IPS-NIHi11 (cell line): ENCODE data around the gene ACAD11.
A peak's percentile ranks its signal among the peaks of the same experiment; 100 is the strongest.

Experiments
- DNase-seq: peaks from one replicate; pipeline ENCODE4 v3.0.0; 2012; ENCODE audit warnings: mixed read lengths, low spot score

The ACAD11 gene, protein sequence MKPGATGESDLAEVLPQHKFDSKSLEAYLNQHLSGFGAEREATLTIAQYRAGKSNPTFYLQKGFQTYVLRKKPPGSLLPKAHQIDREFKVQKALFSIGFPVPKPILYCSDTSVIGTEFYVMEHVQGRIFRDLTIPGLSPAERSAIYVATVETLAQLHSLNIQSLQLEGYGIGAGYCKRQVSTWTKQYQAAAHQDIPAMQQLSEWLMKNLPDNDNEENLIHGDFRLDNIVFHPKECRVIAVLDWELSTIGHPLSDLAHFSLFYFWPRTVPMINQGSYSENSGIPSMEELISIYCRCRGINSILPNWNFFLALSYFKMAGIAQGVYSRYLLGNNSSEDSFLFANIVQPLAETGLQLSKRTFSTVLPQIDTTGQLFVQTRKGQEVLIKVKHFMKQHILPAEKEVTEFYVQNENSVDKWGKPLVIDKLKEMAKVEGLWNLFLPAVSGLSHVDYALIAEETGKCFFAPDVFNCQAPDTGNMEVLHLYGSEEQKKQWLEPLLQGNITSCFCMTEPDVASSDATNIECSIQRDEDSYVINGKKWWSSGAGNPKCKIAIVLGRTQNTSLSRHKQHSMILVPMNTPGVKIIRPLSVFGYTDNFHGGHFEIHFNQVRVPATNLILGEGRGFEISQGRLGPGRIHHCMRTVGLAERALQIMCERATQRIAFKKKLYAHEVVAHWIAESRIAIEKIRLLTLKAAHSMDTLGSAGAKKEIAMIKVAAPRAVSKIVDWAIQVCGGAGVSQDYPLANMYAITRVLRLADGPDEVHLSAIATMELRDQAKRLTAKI

DNA sequence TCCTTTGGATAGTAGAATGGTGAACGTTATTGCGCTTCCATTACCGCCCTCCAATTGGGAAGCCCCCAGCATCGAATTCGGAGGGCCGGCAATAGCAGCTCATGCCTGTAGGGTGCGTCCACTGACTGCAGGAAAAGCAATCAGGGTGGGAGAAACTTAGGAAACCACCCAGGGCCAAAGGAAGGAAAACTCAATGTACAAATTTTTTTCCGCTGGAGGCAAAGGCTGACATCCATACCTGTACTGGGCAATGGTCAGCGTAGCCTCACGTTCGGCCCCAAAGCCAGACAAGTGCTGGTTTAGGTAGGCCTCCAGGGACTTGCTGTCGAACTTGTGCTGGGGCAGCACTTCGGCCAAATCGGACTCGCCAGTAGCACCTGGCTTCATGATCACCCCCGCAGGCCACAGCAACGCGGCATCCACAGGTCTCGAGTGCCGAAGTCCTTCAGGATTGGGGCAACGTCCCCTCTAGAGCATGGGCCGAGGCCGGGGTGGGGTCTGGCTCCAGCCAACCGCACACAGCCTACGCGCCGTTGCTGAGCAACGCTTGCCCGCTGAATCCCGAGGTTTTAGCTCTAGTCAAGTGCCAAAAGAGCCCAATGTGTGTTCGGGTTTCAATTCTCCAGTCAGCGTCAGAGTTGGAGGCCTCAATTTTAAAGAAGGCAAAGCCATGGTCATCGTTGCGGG is at the start of gene ACAD11:
TSS of gene ACAD11 (minus strand) at position 445 of the 687 bp plus-strand sequence. CDS start at position 387, 58 bp downstream.
- peak; percentile 78 for DNase-seq

- no peak for DNase-seq
Observed at GRCh38 chr3:132703733-132704132, 44.1 kb upstream of the ACAD11 start.

DNA sequence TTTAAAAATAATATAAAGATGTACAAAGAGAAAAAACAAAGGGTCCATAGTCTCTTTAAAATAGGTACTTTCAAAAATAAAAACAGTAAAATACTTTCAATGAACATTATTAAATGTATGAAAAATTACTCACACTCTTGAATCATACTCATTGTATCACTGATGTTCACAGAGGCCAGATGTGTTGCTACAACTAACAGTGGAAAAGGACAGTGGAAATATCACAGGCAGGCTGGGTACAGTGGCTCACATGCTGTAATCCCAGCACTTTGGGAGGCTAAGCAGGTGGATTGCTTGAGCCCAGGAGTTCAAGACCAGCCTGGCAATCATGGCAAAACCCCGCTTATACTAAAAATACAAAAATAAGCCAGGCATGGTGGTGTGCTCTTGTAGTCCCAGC is 35.8 kb upstream of the ACAD11 start:
- DNase-seq = no peak

DNA sequence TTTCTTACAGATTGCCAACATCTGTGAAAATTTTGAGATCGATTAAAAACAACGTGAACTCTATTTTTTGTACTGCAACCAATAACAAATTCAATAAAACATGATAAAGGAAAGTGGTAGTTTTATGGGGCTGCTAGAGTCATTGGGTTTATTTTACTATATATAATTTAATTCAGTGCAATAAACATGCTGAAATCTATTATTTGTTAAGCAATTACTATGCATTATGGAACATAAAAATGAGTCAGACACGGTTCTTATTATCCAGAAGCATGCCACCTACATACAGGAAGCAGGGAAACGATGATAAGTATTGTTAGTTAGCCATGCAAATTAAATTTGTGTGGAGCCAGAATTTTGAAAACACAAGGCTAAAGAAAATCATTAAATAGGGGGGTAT is 35.4 kb upstream of the ACAD11 start:
- DNase-seq = no peak

DNA sequence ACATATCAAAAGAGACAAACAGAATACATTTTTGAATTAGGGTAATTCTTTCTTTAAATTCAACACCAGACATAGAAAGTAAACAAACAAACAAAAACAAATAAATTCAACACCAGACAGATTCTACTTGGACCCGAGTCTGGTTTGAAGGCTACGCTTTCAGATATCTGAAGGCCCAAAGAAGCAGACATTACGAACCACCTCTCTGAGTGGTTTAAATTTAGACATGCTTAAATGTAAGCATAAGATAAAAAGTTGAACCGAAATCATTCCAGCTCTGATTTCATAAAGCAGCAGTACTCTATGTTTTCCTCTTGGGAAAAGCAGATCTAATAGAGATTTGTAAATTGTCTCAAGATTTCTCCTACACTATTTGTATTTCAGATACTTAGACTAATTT is 30.4 kb upstream of the ACAD11 start:
- DNase-seq = no peak

DNA sequence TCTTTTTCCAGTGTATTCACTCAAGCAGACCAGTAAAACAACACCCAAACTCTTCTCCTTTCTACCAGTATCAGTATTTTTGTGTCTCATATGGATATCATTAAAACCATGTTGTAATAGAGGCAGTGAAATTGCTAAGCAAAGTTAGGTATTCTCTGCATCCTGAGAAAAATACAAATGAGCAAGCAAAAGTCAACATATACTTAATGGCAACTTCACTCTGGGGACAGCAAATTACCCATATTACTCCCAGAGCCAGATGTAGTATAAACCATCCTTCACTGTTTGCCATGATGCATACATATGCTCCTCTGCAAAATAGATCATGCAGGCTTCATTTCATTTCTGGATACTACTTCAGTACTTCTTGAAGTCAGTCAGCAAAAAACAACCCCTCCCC is 22.6 kb upstream of the ACAD11 start:
- no peak for DNase-seq

GRCh38 chr3:132681421-132681820 is 21.8 kb upstream of the ACAD11 start:
- no peak for DNase-seq

GRCh38 chr3:132679911-132680310 is 20.3 kb upstream of the ACAD11 start:
- no peak for DNase-seq

GRCh38 chr3:132675408-132675807 is 15.8 kb upstream of the ACAD11 start:
- DNase-seq = no peak

DNA sequence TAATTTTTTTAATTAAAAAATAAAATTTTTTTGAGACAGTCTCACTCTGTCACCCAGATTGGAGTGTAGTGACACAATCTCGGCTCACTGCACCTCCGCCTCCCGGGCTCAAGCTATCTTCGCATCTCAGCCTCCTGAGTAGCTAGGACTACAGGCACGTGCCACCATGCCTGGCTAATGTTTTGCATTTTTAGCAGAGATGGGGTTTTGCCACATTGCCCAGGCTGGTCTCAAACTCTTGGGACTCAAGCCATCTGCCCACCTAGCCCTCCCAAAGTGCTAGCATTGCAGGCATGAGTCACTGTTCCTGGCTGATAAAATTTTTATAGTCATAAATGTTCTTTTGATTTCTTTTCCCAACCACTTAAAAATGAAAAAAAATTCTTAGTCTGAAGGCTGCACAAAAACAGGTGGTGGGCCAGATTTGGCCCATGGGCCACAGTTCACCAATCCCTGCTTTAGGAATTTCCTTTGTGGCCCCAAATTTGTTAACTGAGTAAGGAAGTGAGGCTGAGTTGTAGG is 9.7 kb upstream of the ACAD11 start:
- DNase-seq = no peak

- DNase-seq = no peak
Observed at GRCh38 chr3:132665230-132665745, 5.7 kb upstream of the ACAD11 start.

GRCh38 chr3:132662212-132662611 is 2.6 kb upstream of the ACAD11 start:
- DNase-seq = no peak

- DNase-seq = no peak
Observed at GRCh38 chr3:132661101-132661500, 1.5 kb upstream of the ACAD11 start.

- no peak for DNase-seq
Observed at GRCh38 chr3:132660811-132661070, 1.1 kb upstream of the ACAD11 start.

GRCh38 chr3:132660052-132660810 is 622 bp upstream of the ACAD11 start, which contains the start of gene UBA5:
UBA5 (plus strand) TSS chr3:132660329; CDS start chr3:132660538, 209 bp downstream.
- peak; percentile 75 for DNase-seq

- no peak for DNase-seq
Observed at GRCh38 chr3:132659000-132659364, 627 bp downstream of the ACAD11 start.

- DNase-seq = no peak
Observed at GRCh38 chr3:132657869-132658747, 1.5 kb downstream of the ACAD11 start.

- DNase-seq = no peak
Observed at GRCh38 chr3:132655471-132655870, 4.1 kb downstream of the ACAD11 start.

- no peak for DNase-seq
Observed at GRCh38 chr3:132654721-132655120, 4.9 kb downstream of the ACAD11 start.

DNA sequence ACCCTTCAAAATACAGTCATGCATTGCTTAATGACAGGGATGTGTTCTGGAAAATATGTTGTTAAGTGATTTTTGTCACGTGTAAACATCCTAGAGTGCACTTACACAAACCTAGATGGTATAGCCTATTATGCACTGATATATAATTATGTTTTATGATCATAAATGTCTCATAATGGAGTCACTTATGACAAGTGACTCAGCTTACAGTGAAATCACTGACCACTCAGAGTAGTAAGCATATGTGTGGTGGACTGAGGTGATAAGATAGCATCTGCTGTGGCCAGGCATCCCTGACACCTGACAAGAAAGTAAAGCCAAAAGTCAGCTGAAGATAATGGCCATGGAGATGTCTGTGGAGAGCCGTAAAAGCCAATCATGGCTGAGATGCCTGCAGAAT is 5.4 kb downstream of the ACAD11 start:
- DNase-seq = no peak
